Measurements from ENCODE around the gene GGA1. TPM values are rescaled to one million over a fixed set of nuclear protein-coding genes. Genes with fewer than 3 reads are reported as not detected.

Gene GGA1
- total and polyA plus RNA-seq, 9 of the 15 experiments (the other 6 are each of a cell fraction or from before 2014, with no cell fraction given) = 1.5 to 69.5 (median 31.6) TPM

DNA sequence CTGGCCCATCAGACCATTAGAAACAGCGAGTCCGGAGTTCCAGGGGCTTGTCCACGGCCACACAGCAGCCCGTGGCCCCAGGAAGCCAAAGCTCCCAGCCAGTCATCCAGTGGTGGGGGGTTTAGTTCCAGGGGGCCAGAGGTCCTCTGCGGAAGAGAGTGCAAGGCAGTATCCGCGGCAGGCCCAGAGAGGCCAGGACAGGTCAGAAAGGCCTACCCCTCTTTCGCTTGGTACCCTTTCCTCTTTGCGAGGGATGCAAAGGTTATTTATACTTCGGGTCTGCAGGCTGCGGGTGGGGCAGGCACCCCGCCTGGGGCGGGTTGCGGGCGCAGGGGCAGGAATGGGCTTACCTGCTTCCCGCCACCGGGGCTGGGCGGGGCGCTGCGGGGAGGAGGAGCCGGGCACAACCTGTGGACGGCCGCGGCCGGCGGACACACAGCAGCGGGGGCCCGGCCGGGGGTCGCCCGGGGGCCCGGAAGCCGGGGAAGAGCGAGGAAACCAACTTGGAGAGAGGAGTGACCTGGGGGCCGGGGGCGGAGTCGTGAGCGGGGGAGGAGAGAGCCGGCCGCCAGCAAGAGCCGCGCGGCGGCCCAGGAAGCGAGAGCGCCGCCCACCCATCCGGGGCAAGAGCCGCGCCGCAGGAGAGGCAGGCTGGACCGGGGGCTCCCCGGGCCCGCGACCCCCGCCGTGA, 30.6 kb downstream of the GGA1 start, which contains the start of gene SH3BP1:
Gene SH3BP1, plus strand, starts transcription at position 600 of the 691 bp plus-strand sequence. CDS start 119 bp downstream, outside the sequence.
- peak within 1 kb of the TSS; percentile 59; the same call in 1 of the 2 replicates for H2AFZ ChIP-seq (ENCODE audit: low read depth, low read length)
- TF ChIP-seq TAF9B (IDR thresholded peaks at IDR 0.05; ENCODE audit: partially characterized antibody) (no peak), RBM22 (IDR thresholded peaks at IDR 0.05; ENCODE audit: low read depth, low read length, poor library complexity, severe bottlenecking) (peak; percentile 29), EP400 (IDR thresholded peaks at IDR 0.05) (peak; percentile 14; the same call in 1 of the 2 replicates), DNMT1 (IDR thresholded peaks at IDR 0.05) (no peak), RB1 (IDR thresholded peaks at IDR 0.05; ENCODE audit: low read depth) (peak; percentile 27; the same call in 1 of the 2 replicates), RBFOX2 (IDR thresholded peaks at IDR 0.05; ENCODE audit: low read depth, low read length) (peak; percentile 37; the same call in 1 of the 2 replicates), GATAD2B (IDR thresholded peaks at IDR 0.05; ENCODE audit: borderline replicate concordance) (0 out of 2 replicates have a peak, but pooled peaks have one; percentile 50), POLR2G (IDR thresholded peaks at IDR 0.05; ENCODE audit: low read depth, low read length) (peak; percentile 72), HMG20B (CRISPR knock-in tag; IDR thresholded peaks at IDR 0.05) (no peak), NRF1 (conservative IDR thresholded peaks at IDR 0.05 in 1 of 2, IDR thresholded peaks at IDR 0.05 in 1 of 2) (0 out of 4 replicates have a peak, but pooled peaks of 1 of the 2 experiments have one; percentile 28), NR2F6 (CRISPR knock-in tag; IDR thresholded peaks at IDR 0.05) (no peak), MAZ (CRISPR knock-in tag; conservative IDR thresholded peaks at IDR 0.05 in 1 of 2, IDR thresholded peaks at IDR 0.05 in 1 of 2) (peak; percentile 30; a peak in 1 of 4 replicates), CXXC5 (CRISPR knock-in tag; IDR thresholded peaks at IDR 0.05) (0 out of 2 replicates have a peak, but pooled peaks have one; percentile 13), ZBTB7A (IDR thresholded peaks at IDR 0.05; ENCODE audit: borderline replicate concordance, control insufficient read depth, low read depth, low read length) (peak; percentile 89; the same call in 1 of the 2 replicates), STAG1 (CRISPR knock-in tag; IDR thresholded peaks at IDR 0.05; ENCODE audit: borderline replicate concordance) (no peak), ZBTB1 (CRISPR knock-in tag; IDR thresholded peaks at IDR 0.05; ENCODE audit: borderline replicate concordance, low read depth) (no peak), PCBP1 (IDR thresholded peaks at IDR 0.05; ENCODE audit: low read depth, low read length, poor library complexity, severe bottlenecking) (peak; percentile 26)
- TF ChIP-seq, protein P1, sequence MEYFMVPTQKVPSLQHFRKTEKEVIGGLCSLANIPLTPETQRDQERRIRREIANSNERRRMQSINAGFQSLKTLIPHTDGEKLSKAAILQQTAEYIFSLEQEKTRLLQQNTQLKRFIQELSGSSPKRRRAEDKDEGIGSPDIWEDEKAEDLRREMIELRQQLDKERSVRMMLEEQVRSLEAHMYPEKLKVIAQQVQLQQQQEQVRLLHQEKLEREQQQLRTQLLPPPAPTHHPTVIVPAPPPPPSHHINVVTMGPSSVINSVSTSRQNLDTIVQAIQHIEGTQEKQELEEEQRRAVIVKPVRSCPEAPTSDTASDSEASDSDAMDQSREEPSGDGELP (CRISPR knock-in tag; IDR thresholded peaks at IDR 0.05; ENCODE audit: borderline replicate concordance) = peak; percentile 29; the same call in 1 of the 2 replicates
- TF ChIP-seq, protein P2, sequence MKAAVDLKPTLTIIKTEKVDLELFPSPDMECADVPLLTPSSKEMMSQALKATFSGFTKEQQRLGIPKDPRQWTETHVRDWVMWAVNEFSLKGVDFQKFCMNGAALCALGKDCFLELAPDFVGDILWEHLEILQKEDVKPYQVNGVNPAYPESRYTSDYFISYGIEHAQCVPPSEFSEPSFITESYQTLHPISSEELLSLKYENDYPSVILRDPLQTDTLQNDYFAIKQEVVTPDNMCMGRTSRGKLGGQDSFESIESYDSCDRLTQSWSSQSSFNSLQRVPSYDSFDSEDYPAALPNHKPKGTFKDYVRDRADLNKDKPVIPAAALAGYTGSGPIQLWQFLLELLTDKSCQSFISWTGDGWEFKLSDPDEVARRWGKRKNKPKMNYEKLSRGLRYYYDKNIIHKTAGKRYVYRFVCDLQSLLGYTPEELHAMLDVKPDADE (conservative IDR thresholded peaks at IDR 0.05; ENCODE audit: control insufficient read depth, low read depth, low read length) = peak; percentile 61; the same call in 1 of the 2 replicates

More for the DNA sequence above, 30.6 kb downstream of the GGA1 start, which contains the start of gene SH3BP1:
- in situ Hi-C loops (cut with MboI) (no loop called here), intact Hi-C loops (cut with micrococcal nuclease) (no loop called here)
- Histone ChIP-seq H3K9ac (ENCODE audit: insufficient read depth in 1 of 2, low read depth in 2 of 2, low read length in 2 of 2) (peak within 1 kb of the TSS; percentile 65 to 92), H4K20me1 (replicated peaks; ENCODE audit: control insufficient read depth, insufficient read depth, low read length) (no peaks in the 10 kb centered on the region), H3K4me1 (replicated peaks in 1 of 2; ENCODE audit: control insufficient read depth in 2 of 2, insufficient read depth in 2 of 2, low read length in 2 of 2) (peaks cover 25 to 78% of the 10 kb centered on the region in 2 experiments), H3K27me3 (ENCODE audit: control insufficient read depth in 2 of 2, insufficient read depth in 2 of 2, low read length in 2 of 2) (no peaks in the 10 kb centered on the region), H3K9me1 (ENCODE audit: control insufficient read depth, insufficient read depth, low read length) (no peaks in the 10 kb centered on the region), H3K27ac (ENCODE audit: extremely low read depth, low read depth, low read length) (peak within 1 kb of the TSS; percentile 54), H3K4me2 (ENCODE audit: insufficient read depth, low read length) (peak within 1 kb of the TSS; percentile 87), H3K9me3 (replicated peaks; ENCODE audit: control insufficient read depth, insufficient read depth, low read depth, low read length) (no peaks in the 10 kb centered on the region), H3K36me3 (ENCODE audit: control insufficient read depth, insufficient read depth, low read length) (peaks cover 25% of the 10 kb centered on the region; the same call in 2 of the 3 replicates), H3K79me2 (ENCODE audit: control insufficient read depth, insufficient read depth, low read length) (peaks cover 11% of the 10 kb centered on the region), H3K4me3 (peak within 1 kb of the TSS; percentile 65)
- peak; percentile 69 to 82 (median 77) for DNase-seq (ENCODE audit: extremely low read depth in 1 of 4, low spot score in 3 of 4)
- FAIRE-seq = no peak
- ATAC-seq = peak; percentile 75
- ChIA-PET POLR2A (interaction anchor here (0.6 to 0.8 kb wide), 3 partner anchors 82 to 93 kb away, joined by 3 to 4 read pairs (median 3); no protein-coding TSS in a partner anchor), CTCF (ENCODE audit: low intra/inter-chr PET ratio) (no interaction called here)
- BruUV-seq (replicated peaks) = no TSS peak
- WGBS (ENCODE audit: insufficient coverage, low coverage, missing lambda C conversion rate) = 48% methylated on average over 7 of the region's 57 CpGs

All from K562 (cell line).